HG03064 (cell line): Measurements from ENCODE around the gene SLC23A1.

Source experiments
- ATAC-seq: cut with Tn5 transposase; IDR thresholded peaks from one replicate; pipeline ENCODE4 v1.9.1; 2021; ENCODE audit warnings: low read depth; ENCODE audit not compliant: unreplicated experiment

SLC23A1 gene

DNA sequence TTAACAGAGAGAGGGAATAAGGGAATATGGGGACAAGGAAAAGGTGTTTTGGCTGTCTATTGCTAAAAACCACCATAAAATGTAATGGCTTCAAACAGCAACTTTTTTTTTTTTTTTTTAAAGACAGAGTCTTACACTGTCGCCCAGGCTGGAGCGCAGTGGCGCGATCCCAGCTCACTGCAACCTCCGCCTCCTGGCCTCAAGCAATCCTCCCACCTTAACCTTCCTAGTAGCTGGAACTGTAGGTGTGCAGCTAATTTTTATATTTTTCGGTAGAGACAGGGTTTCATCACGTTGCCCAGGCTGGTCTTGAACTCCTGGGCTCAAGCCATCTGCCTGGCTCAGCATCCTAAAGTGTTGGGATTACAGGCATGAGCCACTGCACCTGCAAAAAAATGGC is 25.1 kb upstream of the SLC23A1 start:
- no peak for ATAC-seq

DNA sequence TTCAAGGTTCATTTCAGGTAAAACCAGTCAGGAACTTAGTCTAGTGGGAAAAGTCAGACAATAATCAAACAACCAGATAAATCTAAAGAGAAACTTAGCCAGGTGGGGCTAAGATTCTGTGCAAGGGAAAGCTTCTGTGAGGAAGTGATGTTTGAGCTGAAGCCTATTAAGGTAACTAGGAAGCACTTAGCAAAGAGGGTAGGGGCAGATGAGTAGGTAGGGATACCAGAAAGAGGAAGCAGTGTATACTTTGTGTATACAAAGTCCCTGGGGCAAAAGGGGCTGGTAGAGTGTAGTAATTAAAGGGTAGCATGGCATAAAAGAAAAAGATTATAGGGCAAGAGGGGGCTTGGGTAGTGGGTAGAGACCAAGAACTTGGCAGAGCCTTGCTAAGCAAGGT is 24.4 kb upstream of the SLC23A1 start:
- no peak for ATAC-seq

DNA sequence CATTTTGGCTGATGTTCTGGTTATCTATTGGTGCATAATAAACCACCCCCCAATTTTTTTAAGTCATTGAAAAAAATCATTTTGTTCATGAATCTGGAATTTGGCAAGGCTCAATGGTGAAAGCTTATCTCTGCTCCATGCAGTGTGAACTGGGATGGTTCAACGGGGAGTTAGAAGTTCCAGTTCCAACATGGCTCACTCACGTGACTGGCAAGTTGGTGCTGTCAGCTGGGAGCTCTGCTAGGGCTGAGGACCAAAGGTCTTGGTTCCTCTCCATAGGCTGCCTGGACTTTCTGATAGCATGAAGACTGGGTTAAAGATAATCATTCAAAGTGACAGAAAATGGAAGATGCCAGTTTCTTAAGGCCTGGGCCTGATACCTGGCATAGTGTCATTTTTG is 23.9 kb upstream of the SLC23A1 start:
- ATAC-seq = no peak

DNA sequence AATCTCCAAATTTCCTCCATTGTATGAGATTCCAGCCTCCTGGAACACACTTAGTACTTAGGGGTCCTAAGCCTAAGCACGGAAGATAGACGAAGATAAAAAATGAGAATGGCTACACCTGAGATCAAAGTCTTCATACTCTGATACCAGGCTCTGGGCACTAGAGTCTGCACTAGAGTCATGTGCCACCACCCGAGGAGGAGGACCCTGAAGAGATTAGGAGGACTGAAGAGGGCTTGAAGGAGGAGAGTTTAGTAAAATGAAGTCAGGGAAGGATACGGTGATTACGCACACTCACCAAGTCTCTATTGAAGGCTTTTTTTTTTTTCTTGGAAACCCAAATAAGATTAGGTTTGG is 21.4 kb upstream of the SLC23A1 start:
- ATAC-seq = no peak

DNA sequence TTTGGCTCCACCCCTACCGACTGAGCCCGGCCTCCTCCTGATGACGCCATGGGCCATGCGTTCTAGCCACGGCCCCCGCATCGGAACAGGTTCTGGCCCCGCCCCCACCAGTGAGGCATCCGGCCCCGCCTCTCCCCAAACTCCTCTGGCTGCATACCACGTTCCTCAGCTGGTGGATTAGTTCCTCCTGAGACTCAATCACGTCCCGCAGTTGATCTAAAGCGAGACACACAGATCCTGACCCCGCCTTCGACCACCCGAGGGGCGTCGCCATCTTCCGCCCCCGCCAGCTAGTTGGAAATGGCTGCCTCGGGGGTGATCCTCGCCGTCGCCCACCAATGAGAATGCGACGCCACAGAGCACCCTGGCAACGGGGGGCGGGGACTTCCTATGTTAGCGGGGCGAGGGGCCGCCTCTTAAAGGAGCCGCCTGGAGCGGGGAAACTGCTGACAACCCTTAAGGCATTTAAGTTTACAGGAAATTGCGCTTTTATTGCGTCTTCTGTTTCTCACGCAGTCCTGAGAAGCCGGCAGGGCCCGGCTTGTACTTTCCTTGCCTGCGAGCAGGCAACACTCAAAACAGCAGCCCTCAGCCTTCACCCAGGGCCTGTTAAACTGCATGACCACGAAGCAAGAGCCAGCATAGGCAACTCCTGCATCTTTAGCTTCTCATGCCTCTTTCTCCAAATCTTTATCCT is 20.8 kb upstream of the SLC23A1 start, which contains the start of gene SPATA24:
SPATA24 (minus strand) TSS at position 303 of the 697 bp plus-strand sequence; CDS start at position 274, 29 bp downstream.
- ATAC-seq = peak; percentile 70

DNA sequence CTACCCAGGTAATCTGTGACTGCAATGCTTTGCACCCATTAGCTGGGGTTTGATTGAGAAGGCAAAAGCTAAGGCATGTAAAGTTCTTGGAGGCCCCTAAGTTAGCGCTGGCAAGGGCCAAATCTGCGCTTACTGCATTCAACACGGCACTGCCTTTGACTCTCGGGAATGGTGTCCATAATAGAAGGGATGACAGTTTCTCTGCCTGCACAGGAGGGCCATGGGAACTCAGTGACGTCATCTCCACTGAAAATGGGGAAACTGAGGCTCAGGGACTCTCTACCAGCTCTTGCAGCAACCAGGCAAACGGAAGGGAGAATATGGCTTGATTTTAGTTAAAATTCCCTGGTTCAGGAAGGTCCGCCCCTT is 20.3 kb upstream of the SLC23A1 start:
- no peak for ATAC-seq

DNA sequence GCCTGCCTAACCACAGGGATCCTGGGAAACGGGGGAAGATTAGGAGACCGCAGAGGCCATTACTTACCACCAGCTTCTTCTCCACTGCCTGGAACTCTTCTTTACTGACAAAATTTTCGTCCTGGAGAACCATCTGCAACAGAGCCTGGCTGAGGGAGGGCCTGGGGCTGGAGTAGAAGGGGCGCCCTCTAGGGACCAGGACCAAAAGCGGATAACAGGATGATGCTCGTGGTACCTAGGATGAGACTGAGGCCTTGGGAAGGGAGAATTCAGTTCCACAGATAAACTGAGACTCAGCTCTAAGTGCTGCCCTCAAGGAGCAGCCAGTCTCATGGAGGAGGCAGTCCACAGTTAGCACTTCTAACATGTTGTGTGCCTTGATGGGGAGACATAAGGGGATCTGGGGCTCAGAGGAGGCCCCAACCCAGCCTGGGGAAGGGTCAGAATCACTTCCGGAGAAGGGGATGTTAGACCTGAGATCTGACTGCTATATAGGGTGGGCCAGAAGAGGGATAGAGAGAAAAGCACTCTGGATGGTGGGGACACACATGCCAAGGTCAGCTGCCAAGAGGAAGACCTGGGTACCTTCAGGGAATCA is 19.6 kb upstream of the SLC23A1 start:
- ATAC-seq = no peak

DNA sequence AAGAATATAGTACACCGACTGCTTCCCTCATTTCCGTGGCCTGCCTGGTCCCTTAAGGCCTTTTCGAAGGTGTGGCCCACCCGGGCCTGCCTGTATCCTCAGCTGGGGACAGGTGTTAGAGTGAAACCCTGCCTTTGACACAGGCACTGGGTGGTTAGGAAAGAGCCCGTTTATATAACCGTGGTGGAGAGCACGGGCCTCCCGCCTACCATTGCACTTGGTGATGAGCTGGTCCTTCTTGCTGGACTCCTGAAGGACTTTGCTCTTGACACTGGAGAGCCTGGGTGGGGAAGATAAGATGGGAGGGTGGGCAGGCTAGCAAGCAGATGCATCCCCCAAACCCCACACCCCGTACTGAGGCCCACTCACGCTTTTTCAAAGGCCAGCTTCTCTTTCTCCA is 18.4 kb upstream of the SLC23A1 start:
- ATAC-seq = no peak

DNA sequence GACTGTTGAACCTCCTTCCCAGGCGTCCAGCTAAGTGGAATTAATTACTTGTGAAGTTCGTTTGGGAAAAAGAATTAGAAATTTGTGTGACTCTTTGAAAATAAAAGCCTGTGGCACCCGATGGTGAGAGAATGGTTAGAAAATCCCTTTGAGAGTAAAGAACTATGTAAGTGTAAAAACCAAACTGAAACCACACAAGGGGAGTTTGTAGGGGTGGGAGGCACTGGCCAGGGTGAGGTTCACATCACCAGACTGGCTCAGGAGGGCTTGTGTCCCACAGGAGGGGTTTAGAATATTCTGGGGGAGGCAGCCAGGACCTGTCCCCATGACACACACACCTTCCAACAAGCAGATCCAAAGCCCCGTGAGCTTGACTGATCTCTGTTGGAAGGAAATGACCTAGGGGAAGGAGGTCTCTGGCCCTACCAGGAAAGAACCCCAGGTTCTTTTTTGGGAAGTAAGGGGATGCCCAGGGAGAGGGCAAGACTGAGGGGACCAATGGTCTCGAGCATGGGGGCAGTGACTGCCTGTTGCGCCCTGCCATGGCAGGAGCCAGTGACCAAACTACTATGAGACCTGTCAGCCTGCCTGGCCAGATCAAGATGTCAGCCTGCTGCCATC is 16.5 kb upstream of the SLC23A1 start:
- ATAC-seq = no peak

DNA sequence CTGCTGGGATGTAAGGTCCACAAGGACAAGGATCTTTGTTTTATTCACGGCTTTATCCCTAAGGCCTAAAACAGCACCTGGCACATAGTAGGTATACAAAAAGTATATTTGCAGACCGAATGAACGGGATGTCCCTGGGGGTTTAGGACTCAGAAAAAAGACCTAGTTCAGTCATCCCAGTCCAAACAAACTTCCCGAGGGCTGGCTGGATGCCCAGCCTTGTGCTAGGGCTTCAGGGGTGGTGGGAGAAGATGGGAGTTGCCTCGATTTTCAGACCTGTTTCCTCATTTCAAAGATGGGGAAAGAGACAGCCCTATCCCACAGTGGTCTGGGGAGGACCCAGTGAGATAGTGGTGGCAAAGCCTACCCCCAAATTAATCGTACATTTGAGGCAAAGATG is 14.8 kb upstream of the SLC23A1 start:
- ATAC-seq = no peak

DNA sequence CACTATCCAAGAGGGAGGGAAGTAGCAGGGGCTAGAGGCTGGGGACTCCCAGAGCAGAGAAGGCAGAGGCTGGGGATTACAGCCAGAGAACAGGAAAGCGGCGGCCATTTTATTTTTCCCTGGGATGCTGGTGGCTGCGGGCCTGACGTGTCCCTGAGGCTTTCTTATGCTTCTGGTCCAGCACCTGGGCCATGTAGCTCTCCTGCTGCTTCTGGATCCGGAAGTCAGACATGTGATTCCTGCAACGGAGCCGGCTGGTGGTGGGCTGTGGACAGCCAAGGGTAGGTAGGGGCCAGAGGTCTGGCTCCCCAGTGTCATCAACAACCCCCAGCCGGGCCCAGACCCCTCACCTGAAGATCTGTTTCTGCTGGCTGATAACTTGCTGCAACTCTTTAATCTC is 13.6 kb upstream of the SLC23A1 start:
- ATAC-seq = no peak

DNA sequence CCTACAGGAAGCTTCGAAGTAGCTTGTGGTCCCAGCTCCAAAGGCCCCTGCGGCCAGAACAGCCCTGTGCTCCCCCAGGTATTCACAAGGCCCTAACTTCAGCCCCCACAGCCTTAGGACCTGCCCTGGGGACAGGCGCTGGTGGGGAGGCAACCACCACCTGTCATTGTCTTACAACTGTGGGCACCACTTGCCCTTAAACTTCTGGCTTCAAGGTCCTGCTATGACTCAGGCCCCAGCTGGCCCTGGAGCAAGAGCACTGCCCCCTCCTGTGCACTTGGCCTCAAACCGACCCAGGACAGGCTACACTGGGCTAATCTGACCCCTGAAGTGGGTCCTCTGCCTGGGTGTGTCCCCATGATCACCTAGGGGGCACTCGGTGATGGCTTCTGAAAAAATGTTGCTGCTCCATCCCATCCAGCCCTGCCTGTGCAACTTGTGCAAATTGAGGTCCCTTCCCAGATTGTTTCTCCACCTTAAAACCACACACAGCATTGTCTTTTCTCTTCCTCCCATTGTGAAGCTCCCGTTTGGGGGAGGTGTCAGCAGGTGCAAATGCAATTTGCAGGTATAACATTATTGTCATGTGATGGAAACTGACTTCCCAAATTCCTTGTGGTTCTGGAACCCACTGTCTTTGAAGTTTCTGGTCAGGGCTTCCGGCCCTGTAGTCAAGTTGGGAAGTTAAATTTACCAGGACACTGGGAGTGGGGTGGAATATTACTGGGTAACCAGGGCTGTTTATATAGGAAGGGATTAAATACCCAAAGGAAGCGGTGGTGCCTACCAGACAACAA is 12.9 kb upstream of the SLC23A1 start:
- ATAC-seq = no peak

DNA sequence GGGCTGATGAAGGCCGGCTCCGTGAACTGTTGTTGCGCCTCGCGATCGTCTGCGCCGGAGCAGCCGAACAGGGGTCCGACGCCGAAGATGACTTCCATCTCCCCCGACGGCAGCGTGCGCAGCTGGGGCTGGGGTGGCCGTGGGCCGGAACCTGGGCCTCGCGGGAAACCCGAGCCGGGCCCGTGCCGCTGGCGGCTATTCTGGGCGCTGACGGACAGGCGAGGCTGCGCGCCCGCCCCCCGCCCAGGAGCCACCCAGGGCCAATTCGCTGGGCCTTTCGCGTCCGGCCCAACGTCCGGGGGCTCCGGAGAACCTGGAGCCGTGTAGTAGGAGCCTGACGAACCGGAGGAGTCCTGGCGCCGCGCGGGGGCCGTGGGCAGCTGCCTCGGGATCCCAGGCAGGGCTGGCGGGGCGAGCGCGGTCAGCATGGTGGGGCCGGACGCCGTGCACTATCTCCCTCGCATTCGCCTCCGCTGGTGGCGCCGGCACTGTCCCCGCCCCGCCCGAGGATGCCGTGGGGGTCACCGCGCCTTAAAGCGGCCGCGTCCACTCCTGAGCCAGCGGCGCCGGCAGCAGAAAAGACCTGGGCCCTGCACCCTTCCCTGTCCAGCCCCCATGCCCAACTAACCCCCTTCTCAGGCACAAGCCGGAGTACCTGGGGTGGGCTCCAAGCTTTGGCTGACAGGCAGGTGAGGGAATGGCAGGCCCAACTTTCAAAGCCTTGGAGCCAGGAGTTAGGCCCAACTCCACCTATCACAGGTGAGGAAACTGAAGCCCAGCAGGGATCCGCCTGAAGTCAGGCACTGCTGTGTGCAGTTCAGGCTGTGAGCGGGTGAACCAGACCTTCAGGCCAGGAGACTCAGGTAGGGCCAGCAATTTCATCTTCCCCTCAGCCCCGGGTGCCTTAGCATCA is 11.8 kb upstream of the SLC23A1 start, which contains the start of gene PROB1:
PROB1 (minus strand) TSS at position 451 of the 913 bp plus-strand sequence; CDS start at position 428, 23 bp downstream.
- ATAC-seq = no peak

DNA sequence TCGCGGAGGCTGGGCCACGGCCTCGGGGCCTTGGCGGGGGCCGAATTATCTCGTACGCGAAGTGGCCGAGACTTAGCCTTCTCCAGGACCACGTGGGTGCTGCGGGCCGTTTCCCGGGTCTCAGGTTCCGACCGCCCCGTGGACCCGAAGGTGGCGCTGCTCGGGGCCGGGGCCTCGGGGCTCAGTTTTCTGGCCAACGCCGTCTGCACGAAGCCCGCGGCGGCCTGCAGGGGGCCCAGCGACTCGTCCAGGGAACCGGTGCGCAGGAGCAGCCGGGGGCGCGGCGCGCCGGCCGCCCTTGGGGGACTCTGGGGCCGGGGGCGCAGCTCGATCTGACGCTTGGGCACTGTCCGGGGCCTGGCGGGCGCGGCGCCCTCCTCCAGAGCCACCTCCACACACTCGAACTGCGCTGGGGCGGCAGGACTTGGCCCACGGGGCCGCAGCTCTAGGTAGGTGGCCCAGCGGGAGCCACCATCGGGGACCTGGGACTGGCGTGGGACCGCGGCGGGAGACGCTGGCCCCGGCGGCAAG is 11.1 kb upstream of the SLC23A1 start:
- ATAC-seq = no peak

DNA sequence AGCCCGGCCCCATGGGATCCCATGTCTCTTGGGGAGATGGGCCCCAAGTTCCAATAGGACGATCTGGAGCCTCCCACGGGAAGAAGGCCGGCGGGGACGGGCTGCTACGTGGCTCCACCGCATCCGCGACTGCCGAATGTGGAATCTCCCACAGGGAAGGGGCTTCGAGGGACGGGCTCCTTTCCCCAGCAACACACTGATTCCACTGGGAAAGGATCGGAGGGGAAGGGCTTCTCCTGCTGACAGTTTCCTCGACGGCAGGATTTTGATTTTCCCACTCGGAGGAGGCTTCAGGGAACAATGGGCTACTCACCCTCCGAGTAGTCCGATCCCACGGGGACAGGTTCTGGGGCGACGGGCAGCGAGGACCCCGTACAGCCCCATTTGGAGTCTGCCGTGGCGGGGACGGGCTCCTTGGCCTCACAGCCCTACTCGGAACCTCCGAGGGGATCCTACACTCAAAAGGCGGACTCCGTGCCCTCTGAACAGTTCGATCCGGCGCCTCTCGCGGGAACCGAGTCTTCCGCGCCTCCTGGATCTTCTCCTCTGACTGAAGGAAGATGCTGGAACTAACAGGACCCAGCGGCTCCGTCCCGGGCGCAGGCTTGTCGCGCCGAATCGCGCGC is 10.5 kb upstream of the SLC23A1 start:
- no peak for ATAC-seq

DNA sequence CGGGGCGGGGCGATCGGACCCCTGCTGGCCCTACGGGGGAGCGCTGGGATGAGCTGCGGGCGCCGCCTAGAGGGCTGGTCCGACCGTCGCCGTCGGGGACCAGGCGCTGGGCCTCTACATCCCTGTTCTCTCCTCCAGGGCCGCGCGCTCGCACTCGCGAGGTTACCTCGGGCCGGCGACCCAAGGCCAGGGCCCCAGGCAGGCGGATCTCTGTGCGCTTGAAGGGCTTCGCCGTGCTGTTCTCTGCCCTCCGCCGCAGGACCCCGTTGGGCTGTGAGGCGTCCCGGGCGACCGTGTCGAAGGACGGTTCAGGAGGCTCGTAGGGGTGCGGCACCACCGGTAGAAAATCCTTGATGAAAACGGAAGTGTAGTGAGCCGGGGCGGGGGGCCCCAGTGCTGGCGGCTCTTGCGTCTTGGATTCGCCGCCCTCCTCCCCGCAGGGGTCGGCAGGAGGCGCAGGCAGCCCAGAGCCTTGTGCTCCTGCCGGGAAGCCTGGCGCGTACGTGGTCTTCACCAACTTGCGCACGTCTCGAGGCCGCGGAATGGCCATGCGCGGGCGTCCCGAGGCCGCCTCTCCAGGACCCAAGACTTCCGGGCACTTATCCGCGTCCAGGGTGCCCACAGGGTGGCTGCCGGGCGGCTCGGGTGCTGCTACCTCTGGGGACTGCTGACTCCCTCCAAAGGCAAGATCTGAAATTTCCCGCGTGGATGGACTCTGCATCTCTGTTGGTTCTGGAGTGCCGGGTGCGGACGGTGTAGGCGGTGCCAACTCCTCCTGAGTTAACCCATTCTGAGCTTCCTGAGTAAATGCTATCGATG is 9.8 kb upstream of the SLC23A1 start:
- ATAC-seq = peak; percentile 41

DNA sequence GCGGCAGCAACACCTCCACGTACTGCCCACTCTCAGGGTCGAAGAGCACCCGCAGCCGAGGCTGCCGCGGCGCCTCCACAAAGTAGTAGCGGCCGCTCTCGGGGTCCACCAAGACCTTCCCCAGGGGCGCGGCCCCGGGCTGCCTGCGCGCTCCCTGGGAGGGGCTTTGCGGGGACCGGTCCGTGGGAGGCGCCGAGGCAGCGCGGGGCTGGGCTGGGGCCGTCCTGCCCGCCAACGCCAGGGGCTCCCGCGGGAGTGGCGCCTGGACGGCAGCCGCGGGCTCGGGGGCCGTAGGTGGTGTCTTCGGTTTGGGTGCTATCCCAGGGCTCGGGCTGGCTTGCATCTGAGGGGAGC is 9.2 kb upstream of the SLC23A1 start:
- no peak for ATAC-seq

DNA sequence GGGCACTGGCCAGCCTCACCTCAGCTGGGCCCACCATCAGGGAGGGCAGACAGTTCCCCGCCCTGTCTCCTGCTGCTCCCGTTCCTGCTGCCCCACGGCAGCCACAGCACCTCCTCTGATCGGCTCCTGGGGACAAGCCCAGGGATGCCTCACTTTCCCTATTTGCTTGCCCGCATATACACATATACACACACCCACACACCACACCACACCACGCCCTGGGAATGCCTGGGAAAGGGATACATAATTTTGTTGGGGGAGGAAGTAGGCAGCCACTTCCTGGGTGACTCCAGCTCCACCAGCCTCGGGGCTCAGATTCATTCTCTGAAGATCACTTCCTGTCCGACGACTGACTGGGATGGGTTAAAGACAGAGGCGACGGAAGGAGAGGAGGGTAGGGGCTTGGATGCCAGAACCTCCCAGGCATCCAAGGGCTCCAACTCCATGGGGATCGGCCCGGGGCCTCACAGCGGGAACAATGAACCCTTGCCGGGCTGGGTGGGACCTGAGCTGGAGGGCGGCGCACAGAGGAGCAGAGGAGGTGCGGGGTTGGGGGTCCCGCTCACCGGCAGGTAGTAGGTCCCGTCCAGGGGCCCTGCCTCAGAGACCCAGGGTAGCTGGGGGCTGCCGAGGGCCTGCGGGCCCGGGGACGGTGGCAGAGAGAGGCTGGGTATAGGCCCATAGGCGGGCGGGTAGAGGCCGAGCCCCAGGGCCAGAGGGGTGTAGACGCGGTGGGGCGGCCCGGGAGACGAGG is 8.7 kb upstream of the SLC23A1 start:
- ATAC-seq = peak; percentile 2
